ENCODE results near the gene MFN1.

MFN1 gene

GRCh38 chr3:179430277-179430870 is 82.9 kb downstream of the MFN1 start:
- no peak for DNase-seq (ENCODE audit: low read depth in 2 of 2)

- no peak for DNase-seq (ENCODE audit: low read depth in 2 of 2)
These were observed 84.5 kb downstream of the MFN1 start for GRCh38 chr3:179432021-179432420.

GRCh38 chr3:179432451-179432850 is 84.9 kb downstream of the MFN1 start:
- no peak for DNase-seq (ENCODE audit: low read depth in 2 of 2)

GRCh38 chr3:179436517-179436916 is 89.0 kb downstream of the MFN1 start:
- no peak for DNase-seq (ENCODE audit: low read depth in 2 of 2)

GRCh38 chr3:179438841-179439240 is 91.3 kb downstream of the MFN1 start:
- DNase-seq (ENCODE audit: low read depth in 2 of 2), result no peak
